GM18858 (cell line): ENCODE data around the gene MSI2.

Experiments used
- ATAC-seq: cut with Tn5 transposase; IDR thresholded peaks from one replicate; pipeline ENCODE4 v1.9.1; 2021; ENCODE audit not compliant: unreplicated experiment

The MSI2 gene

DNA sequence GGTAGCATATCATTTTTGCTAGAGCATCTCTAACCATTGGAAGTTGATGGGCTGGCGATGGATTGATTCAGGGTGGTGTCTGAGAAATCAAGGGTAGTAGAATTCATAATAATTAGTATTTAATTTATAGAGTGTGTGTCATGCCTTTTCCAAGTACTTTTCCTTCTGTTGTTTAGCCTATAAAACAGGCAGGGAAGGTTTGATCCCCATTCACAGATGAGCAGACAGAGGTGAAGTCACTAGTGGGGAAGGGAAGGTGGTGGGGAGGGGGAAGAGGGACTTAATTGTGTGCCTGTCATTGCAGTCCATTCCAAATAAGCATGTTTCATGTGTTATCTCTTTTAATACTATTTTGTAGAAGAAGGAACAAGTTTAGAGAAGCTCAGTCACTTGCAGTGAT, 131.3 kb downstream of the MSI2 start:
- no peak for ATAC-seq

DNA sequence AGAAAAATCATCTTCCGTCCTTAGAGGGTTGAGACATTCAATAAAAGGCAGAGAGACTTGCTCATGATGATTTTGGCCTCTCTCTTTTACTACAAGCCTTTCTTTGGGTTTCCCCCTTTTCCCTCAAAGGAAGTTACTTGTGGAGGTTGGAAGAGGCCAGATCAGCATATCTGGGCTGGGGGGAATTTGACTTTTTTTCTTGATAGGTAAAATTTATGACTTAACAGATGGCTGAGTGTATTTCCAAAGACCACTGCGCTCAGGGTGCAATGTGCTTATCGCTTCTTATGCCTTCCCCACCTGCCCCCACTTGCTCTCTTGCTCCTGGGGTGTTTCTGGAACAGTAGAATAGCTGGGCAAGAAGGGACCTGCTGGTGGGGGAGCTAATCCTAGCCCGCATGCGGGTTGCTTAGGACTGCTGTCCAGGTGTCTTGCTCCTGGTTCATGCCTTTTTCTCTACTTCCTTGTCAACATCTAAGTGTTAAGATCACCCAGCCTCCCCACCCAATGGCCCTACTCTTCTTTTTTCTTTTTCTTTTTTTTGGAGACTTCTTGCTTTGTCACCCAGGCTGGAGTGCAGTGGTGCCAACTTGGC, 131.9 kb downstream of the MSI2 start:
- ATAC-seq, result no peak

DNA sequence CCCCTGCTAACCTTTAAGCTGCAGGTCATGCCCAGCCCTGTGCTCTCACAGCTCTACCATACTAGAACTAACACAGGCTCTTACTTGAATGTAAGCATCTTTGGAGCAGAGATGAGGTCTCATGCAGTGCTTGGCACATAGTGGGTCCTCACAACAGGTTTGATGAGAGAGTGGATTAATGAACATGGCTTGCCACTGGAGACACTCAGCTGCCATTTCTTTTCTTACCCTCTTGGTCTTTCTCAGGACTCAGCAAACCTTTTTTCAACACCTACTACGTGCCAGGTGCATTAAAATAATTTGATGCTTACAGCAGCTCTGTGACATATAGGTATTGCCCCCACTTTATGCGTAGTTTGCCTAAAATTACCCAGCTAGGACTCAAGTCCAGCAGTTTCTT, 133.2 kb downstream of the MSI2 start:
- no peak for ATAC-seq

DNA sequence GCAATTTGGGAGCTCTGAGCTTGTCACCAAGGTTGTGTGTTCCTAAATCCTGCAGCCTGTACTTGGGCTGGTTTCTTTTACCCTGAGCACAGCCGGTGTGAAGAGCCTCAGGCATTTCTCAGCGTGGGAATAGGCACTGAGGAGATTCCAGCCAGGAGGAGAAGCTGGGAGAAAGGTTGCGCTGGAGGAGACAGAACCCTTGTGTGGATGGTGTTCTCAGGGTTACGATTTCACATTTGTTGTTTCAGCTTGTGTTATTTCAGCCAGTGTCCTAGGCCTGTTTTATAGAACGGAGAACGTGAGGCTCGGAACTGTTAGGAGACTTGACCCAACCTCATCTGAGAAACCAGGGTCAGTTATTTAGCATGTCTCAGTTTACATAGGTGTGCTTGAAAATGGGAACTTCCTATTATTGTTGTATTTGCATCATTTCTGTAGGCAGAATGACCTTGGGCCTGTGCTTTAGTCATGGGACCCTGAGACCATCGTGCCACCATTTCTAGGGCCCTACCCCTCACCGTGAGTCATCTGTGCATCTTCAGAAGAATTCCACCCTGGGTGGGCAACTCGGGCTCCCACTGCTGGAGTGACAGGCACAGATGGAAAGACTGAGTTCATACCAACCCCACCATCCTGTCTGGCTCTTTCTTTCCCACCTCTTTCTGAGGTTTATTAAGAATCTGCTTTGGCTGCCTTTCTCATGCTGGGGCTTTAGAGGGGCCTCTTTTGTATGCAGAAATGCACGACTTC, 134.9 kb downstream of the MSI2 start:
- no peak for ATAC-seq

DNA sequence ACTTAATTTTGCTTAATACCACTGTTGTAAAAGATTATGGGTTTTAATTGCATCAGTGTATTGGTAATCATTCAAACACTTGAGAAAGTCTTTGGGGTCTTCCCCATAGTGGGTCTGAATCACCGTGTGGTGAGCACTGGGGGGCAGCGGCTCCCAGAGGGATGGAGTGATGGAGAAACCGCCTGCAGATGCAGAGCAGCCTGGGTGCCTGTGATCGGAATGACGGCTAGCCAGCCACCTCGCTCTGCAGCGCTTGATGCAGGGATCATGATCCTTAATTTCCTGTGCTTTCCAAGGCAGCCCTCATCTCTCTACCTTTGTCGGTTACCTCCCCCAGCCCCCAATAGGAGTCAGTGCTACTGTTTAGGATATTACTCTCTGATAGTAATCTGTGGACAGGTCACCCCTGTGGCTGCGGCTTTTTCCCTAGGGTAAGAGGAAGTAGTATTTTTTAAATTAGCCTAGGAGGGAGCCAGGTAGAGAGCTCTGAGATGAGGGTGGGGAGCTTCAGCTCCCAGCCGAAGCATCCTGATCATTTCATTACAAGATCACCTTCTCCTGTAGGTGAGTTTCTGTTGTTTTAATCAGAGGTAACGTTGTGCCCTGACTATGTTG, 135.6 kb downstream of the MSI2 start:
- ATAC-seq, result no peak

DNA sequence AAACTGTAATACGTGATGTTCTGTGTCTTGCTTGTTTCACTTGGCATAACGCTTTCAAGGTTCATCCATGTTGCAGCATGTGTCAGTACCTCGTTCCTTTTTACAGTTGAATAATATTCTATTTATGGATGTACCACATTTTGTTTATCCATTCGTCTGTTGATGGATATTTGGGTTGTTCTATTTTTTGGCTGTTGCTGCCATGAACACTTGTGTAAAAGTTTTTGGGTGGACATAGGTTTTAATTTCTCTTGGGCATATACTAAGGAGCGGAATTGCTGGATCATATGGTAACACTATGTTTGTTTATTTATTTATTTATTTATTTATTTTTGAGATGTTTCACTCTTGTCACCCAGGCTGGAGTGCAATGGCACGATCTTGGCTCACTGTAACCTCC, 137.0 kb downstream of the MSI2 start:
- no peak for ATAC-seq

DNA sequence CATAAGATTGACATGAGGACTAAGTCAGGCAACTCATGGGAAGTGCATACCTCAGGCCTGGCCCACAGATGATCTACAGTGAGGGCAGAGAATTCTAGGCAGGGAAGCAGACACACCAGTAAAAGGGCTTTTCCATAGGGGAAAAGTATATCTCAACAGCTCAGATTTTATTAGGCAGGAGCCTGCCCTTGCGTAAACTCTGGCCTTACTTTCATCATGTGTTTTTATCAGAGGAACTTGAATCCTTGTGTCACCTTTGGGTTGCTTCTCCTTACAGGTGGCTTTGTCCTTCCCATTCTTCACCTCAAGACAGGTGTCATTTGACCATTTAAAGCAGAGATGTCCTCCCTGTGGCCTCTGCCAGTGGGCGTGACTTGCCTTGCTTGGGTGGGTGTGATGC, 138.1 kb downstream of the MSI2 start:
- no peak for ATAC-seq

DNA sequence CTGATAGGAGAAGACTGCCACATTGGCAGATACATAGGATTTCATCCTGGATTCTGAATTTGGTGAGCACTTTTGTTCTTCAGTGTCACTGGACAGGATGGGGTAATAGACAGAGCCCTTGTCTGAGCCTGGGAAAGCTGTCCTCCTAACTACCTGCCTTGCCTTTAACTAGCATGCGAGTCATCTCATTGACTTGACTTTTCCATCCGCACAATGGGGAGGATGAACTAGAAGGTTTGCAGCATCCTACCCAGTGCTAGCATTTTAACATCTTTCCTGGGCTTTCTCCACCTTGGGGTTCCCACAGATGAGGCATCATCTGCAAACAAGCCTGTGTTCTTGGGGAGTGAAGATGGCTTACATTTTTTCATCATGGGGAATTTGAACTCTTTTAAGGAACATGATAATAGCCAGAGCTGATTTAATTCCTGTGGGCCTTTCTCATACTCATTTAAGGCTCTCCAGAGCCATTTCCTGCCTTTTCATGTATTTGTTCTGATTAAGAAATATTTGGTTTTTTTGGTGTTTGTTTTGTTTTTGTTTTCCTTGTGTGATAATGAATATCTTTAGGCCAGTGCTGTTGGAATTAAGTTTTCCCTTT, 139.5 kb downstream of the MSI2 start:
- no peak for ATAC-seq

DNA sequence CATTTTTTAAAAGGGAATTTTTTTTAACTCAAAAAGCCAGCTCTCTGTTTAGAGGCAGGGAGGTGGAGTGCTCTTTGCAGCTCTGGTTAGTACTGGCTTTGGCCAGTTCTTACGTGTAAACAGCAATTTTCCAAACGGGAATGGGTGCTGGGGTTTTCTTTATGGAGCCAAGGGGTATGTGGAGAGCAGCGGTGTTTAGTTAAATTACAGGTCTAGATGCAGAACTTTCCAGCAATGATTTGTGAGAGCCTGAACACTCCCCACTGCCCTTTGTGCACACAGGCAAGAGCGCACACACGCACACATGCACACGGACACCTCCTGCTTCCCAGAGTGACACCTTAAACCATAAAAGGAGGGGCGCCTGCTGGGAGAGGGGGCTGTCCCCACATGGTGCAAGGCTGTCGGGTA, 140.2 kb downstream of the MSI2 start:
- ATAC-seq, result no peak

DNA sequence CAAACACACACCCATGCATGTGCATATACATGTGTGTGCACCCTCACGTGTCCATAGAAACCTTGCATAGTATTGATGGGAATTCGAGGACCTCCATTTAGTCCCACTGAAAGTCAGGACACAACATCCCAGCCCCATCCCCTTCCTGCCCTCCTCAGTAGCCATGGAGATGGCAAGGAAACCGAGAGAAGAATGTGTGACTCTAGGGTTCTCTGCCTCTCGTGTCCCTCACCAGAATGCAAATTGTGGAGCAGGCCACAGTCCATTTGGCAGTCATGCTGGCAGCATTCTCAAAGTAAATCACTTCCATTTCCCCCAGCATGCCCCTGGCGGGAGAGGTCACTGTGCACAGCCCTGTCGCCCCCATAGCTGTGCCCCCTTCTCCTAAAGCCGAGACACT, 141.1 kb downstream of the MSI2 start:
- no peak for ATAC-seq

DNA sequence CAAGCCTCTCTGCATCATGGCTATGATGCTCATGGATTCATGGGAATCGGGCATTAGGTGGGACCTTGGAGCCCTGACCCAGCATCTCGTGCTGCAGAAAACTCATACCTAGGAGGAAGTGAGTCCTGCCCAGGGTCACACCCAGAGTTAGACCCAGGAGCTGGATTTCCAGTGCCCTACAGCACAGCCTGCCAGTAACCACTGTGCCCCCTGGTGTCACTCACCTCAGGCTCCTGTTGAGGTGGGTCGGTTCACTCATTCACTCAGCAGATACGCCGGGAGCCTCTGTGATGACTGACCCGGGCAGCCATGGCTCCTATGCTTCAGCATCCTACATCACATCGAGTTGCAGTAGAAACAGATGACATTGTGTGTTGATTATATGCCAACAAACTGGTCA, 143.4 kb downstream of the MSI2 start:
- ATAC-seq, result no peak

DNA sequence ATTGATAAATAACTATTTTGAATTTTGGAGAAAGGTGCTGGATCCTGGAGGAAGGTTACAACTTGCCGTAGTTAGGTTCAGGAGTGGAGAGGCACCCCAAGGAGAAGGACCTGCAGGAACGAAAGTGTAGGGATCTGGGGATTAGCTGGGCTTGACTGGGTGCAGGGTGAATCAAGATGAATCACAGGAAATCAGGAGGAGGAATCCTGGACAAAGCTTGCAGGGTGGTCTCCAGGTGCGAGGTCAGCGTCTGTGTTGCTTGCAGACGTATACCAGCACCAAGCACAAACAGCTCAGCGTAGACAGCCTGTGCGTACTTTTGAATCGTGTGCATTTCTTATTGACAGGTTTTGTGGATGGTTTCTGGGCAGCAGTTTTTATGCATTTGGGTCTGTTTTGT, 144.3 kb downstream of the MSI2 start:
- ATAC-seq, result no peak

DNA sequence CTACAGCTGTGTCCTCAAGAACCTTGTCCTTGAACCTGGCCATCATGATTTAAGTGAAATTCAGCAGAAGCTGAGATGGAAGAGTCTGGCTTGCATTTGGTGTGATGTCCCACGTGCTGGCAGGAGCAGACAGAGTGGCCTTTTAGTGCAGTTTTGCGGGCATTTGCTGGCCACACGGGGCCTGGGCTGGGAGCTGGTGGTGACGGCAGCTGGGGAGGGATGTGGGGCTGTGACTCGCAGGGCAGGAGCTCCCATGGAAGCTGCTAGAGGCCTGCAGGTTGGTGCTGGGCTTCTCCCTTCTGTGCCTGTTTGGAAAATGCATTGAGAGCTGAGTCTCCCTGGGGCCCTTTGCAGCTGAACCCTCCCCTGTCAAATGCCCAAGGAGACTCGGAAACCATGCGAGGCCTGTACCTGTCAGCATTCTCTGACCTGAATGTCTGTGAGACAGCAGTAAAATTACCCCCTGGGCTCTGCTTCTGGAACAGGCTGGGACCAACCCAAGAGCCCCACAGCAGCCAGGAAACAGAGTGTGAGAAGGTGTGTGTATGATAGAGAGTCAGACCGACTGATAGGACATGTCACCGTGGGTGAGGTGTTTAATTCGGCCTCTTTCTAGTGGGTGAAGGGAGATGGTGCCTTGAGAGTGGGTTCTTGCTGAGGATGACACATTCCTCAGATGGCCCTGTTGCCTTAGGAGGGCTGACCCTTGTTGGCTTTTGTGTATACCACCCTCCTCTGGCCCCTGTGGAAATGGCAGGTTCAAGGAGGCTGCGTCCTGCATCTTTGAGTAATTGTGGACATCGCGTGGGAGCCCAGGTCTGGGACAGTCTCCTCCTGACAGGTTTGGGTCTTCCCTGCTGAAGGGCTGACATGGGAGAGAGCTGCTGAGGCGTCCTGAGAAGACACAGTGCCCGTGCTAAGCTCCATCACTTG, 145.5 kb downstream of the MSI2 start:
- ATAC-seq, result no peak

DNA sequence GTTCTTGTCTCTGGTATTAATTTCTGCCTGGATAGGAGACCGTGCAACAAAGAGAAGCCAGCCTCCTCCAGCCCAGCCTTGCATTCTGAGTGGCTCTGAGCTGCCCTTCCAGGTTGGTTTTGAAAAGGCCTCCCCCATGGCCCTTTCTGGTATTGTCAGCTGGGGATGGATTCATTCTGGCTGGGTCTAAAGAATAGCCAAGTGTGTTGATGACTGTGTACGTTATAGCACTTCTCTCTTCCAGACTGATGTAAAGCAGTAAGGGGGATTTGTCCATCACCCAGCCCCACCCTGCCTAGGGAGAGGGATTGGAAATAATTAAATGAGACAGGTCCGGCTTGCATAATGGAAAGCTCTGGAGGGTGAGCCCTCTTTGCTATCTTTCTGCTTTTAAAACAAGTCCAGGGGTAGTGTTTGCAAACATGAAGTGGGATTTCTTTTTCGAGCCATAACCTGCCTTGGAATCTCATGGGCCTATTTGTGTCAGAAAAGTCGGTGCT, 146.4 kb downstream of the MSI2 start:
- no peak for ATAC-seq

DNA sequence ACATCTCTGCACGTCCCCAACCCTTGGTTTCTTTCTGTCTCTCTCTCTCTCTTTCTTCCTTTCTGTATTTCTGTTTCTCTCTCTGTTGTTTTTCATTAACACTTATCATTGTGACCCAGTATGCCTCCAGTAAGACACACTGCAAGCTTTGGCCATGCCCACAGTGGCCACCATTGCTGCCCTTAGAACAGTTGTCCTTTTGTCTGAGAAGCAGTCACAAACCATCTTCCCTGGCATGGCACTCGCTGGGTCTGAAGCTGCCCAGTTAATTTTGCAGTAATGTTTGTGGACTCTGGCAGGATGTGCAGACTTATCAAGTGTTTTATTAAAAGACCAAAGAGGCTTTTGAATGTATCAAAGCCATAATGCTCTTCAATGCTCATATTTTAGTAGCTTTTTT, 146.9 kb downstream of the MSI2 start:
- no peak for ATAC-seq

DNA sequence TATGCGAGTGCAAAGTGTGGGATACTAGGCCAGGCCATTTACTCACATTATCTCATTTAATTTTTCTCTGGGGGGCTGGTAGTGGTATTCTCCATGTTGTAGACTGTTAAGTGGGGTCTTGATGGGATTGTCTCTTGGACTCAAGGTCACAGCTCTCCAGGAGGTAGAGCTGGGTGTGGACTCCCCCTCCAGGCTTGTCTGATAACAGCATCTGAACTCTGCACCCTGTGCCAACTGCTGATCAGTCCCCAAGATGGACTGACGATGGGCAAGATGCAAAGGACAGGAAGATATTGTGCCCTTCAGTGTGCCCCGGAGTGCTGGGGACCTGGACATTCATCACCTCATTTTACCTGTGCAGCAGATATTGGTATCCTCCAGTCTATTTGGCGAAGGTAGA, 147.8 kb downstream of the MSI2 start:
- ATAC-seq, result no peak

DNA sequence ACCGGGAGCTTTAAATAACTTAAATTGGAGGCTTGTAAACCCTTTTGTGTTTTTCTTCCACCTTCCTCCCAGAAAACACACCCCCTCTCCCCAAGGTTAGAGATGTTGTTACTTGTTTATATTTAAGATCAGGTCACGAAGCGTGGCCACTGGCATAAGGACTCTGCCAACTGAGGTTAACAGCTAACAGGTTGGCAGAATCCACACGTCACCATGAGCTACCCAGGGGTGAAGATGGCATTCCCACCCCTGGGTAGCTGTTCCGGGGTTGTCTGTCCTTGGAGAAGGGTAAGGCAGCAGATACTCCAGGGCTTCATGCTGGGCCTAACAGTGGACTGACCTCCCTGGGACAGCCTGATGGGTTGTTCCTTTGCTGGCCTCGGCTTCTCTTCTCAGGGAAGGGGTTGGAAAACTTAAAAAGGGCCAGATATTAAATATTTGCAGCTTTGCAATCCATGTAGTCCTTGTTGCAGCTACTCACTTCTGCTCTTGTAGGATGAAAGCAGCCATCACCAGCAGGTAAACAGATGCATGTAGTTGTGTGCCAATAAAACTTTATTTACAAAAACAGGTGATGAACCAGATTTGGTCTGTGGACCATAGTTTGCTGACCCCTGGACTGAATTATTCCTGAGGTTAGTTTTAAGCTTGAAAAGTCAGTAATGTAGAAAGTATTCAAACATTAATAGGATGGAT, 148.6 kb downstream of the MSI2 start:
- ATAC-seq, result no peak

DNA sequence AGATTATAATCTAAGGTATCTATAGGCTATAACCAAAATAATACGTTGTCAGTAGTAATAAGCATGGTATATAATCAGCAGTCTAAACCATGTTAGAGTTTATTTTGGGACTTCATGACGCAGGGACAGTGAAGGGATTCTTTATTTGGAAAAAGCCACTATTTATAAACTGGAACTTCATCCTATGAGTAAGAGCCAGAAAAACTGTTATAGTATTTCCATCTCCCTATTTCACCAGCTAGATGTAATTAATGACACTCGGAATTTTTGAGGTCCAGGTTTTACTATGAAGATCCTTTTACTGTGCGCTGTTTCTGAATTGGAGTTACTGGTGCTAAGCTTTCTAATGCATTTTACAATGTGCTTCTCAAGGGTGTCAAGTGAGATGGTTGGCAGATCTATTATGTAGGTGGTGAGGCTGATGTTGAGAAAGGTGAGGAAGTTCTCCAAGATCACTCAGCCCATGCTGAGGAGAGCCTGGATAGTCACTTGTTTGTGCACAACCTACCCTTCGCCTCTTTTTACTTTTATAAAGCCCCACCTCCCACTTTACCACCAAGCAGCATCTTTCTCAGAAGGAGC, 149.3 kb downstream of the MSI2 start:
- no peak for ATAC-seq

DNA sequence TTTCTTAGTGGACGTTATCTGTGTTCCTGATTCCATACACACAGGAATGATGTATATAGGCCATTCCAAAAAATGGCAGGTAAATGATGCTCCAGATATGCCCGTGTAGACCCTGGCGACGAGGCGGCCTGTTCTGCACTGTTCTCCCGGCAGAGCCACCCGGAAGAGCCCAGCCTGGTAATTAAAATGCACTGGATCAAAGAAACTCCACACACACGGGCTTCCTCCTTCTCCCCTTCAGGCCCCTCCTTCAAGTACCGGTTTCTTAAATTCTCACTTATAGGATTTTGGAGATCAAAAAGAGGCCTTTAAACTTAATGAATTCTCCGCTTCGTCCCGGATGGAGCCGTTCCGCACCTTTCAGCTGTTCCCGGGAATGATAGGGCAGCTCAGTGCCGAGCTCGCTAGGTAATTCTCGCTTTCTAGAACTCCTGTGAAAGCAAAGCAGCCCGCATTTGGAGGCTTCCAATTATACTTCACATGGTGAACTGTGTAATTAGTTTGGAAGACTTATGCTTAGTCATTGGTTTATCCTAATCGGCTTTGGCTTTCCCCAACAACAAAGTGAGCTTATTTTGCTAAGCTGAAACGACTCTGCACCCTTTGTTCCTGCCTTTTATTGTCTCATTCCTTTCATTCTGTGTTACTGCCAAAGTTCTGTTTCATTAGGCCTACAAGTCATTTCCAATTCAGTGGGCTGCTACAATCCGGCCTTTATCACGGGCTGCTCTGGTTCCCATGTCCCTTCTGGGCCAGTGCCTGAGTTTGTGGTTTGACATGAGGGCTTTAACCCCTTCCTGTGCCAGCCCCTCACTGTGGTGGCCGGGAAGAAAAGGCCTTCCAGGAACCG, 150.0 kb downstream of the MSI2 start:
- ATAC-seq, result no peak
